Upper lobe of right lung (tissue), 1 donor: ENCODE results near the gene FBXO28. TPM values are rescaled to one million over a fixed set of nuclear protein-coding genes. Genes with fewer than 3 reads are reported as not detected.
"Not testable (repeated sequence)": the region's sequence is repeated elsewhere in the genome, so short reads cannot be mapped to it uniquely, and the experiment has no call there.

ENCODE experiments used
- ATAC-seq: fragments of 200-7000 bp; cut with Tn5 transposase; one replicate; pipeline ENCODE4 v1.9.1; 2020; ENCODE audit warnings: mild to moderate bottlenecking, moderate library complexity
- DNase-seq: peaks from one replicate; pipeline ENCODE4 v3.0.0-alpha.2; 2020
- H3K27ac ChIP-seq: fragments of 200-600 bp; one replicate; pipeline ENCODE4 v1.8.0; 2022
- H3K27me3 ChIP-seq: fragments of 200-600 bp; one replicate; pipeline ENCODE4 v1.8.0; 2022; ENCODE audit warnings: mild to moderate bottlenecking
- H3K36me3 ChIP-seq: fragments of 200-600 bp; one replicate; pipeline ENCODE4 v1.8.0; 2022
- H3K4me1 ChIP-seq: fragments of 200-600 bp; one replicate; pipeline ENCODE4 v1.8.0; 2022
- H3K4me3 ChIP-seq: fragments of 200-600 bp; one replicate; pipeline ENCODE4 v1.8.0; 2022; ENCODE audit warnings: mild to moderate bottlenecking
- H3K9me3 ChIP-seq: fragments of 200-600 bp; one replicate; pipeline ENCODE4 v1.8.0; 2022
- CTCF ChIP-seq: fragments of 200-600 bp; IDR thresholded peaks from one replicate; pipeline ENCODE4 v1.8.0; 2022; ENCODE audit warnings: antibody characterized with exemption
- intact Hi-C: fragments of 100-400 bp; cut with DNase I; formaldehyde crosslinking; loops from one replicate; pipeline ENCODE4 v1.11.0; 2022
- total RNA-seq: library from RNA; stranded (reverse); fragmentation: NEBNext Ultra II Directional; extraction: Animal tissue kit (Norgen Biotek cat#: 25700); gene quantifications from one replicate; pipeline ENCODE4 v1.2.1, GENCODE V29; 2021
- donor health status: DM: no; HTN: yes; CAD: no; lungs with severe emphysema.

FBXO28 gene
- total RNA-seq, 1 donor from 2014 or later, result 24.9 TPM

GRCh38 chr1:224068458-224069072 is 45.3 kb upstream of the FBXO28 start:
- H3K4me1 ChIP-seq, result no peaks in the 10 kb centered on the region
- H3K27me3 ChIP-seq, result no peaks in the 10 kb centered on the region
- H3K36me3 ChIP-seq, result no peaks in the 10 kb centered on the region
- ATAC-seq, result no peak
- intact Hi-C loops, result no loop called here
- H3K4me3 ChIP-seq, result no peak overlapping the region
- no peak for TF ChIP-seq CTCF
- no peaks in the 10 kb centered on the region for H3K9me3 ChIP-seq
- H3K27ac ChIP-seq, result no peak overlapping the region
- DNase-seq, result no peak

- Histone ChIP-seq H3K27ac (no peak overlapping the region), H3K27me3 (no peaks in the 10 kb centered on the region), H3K4me3 (no peak overlapping the region), H3K9me3 (no peaks in the 10 kb centered on the region), H3K36me3 (no peaks in the 10 kb centered on the region), H3K4me1 (no peaks in the 10 kb centered on the region)
- DNase-seq (no peak), ATAC-seq (no peak)
- TF ChIP-seq CTCF, result no peak
- intact Hi-C loops, result no loop called here
These were observed 44.8 kb upstream of the FBXO28 start for GRCh38 chr1:224069138-224069537.

GRCh38 chr1:224070521-224070920 is 43.4 kb upstream of the FBXO28 start:
- H3K27ac ChIP-seq, result no peak overlapping the region
- TF ChIP-seq CTCF, result no peak
- H3K27me3 ChIP-seq, result no peaks in the 10 kb centered on the region
- DNase-seq, result no peak
- H3K9me3 ChIP-seq, result no peaks in the 10 kb centered on the region
- ATAC-seq, result no peak
- intact Hi-C loops, result no loop called here
- H3K36me3 ChIP-seq, result no peaks in the 10 kb centered on the region
- H3K4me3 ChIP-seq, result no peak overlapping the region
- no peaks in the 10 kb centered on the region for H3K4me1 ChIP-seq

GRCh38 chr1:224076407-224076806 is 37.5 kb upstream of the FBXO28 start:
- Histone ChIP-seq H3K27me3 (no peaks in the 10 kb centered on the region), H3K9me3 (no peaks in the 10 kb centered on the region), H3K4me3 (no peak overlapping the region), H3K27ac (no peak overlapping the region), H3K4me1 (no peaks in the 10 kb centered on the region), H3K36me3 (no peaks in the 10 kb centered on the region)
- ATAC-seq (no peak), DNase-seq (no peak)
- TF ChIP-seq CTCF, result no peak
- intact Hi-C loops, result no loop called here

- H3K27me3 ChIP-seq, DNase-seq, H3K27ac ChIP-seq, H3K4me1 ChIP-seq, H3K4me3 ChIP-seq, H3K36me3 ChIP-seq, H3K9me3 ChIP-seq, intact Hi-C loops, ATAC-seq: not testable (repeated sequence)
These were observed 34.3 kb upstream of the FBXO28 start for GRCh38 chr1:224079644-224080043.

- TF ChIP-seq CTCF, result no peak
- DNase-seq, result no peak
- H3K4me1 ChIP-seq, result no peaks in the 10 kb centered on the region
- no peak for ATAC-seq
- H3K27ac ChIP-seq, result no peak overlapping the region
- H3K27me3 ChIP-seq, result no peaks in the 10 kb centered on the region
- H3K4me3 ChIP-seq, result no peak overlapping the region
- H3K9me3 ChIP-seq, result no peaks in the 10 kb centered on the region
- H3K36me3 ChIP-seq, result no peaks in the 10 kb centered on the region
- intact Hi-C loops, result no loop called here
These were observed 33.7 kb upstream of the FBXO28 start for GRCh38 chr1:224080115-224080774.
